GM18507 (cell line): ENCODE data around the gene PRDX1.
A peak's percentile ranks its signal among the peaks of the same experiment; 100 is the strongest.
"Not testable (repeated sequence)": the region's sequence is repeated elsewhere in the genome, so short reads cannot be mapped to it uniquely, and the experiment has no call there.

ENCODE experiments used
- DNase-seq: peaks from one replicate; pipeline ENCODE4 v3.0.0; 2011; ENCODE audit warnings: low read depth; ENCODE audit not compliant: insufficient read length; ENCODE audit errors: extremely low spot score
- FAIRE-seq: peaks from 2 replicates; lab custom pipeline; 2011; peaks lifted over from hg19 to GRCh38; lab: Jason Lieb, UNC

PRDX1 gene

DNA sequence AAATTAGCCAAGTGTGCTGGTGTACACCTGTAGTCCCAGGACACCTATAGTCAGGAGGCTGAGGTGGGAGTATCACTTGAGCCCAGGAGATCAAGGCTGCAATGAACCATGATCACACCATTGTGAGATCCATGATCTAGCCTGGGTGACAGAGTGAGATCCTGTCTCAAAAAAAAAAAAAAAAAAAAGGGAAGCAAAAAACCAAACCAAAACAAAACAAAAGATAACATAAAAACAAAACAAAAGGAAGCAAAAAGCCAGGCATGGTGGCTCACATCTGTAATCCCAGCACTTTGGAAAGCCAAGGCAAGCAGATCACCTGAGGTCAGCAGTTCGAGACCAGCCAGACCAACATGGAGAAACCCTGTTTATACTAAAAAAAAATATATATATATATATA, 19.5 kb upstream of the PRDX1 start:
- DNase-seq (no peak), FAIRE-seq (no peak)

GRCh38 chr1:45536886-45537285, 15.2 kb upstream of the PRDX1 start:
- FAIRE-seq (no peak), DNase-seq (no peak)

GRCh38 chr1:45535988-45536766, 14.5 kb upstream of the PRDX1 start:
- FAIRE-seq = no peak
- DNase-seq = no peak

- no peak for DNase-seq
- FAIRE-seq = no peak
Measured at GRCh38 chr1:45531873-45532272, 10.2 kb upstream of the PRDX1 start.

DNA sequence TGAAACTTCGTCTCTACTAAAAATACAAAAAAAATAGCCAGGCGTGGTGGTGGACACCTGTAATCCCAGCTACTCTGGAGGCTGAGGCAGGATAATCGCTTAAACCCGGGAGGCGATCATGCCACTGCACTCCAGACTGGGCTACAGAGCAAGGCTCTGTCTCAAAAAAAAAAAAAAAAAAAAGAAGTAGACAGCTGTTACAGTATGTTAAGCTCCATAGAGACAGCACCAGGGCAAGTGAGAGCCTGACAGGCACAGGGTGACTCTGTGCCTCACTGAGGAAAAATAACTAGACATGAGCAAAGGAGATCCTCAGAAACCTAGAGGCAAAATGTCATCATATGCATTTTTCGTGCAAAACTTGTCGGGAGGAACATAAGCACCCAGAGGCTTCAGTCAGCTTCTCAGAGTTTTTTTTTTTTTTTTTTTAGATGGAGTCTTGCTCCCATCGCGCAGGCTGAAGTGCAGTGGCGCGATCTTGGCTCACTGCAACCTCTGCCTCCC, 9.0 kb upstream of the PRDX1 start:
- FAIRE-seq = no peak
- no peak for DNase-seq

DNA sequence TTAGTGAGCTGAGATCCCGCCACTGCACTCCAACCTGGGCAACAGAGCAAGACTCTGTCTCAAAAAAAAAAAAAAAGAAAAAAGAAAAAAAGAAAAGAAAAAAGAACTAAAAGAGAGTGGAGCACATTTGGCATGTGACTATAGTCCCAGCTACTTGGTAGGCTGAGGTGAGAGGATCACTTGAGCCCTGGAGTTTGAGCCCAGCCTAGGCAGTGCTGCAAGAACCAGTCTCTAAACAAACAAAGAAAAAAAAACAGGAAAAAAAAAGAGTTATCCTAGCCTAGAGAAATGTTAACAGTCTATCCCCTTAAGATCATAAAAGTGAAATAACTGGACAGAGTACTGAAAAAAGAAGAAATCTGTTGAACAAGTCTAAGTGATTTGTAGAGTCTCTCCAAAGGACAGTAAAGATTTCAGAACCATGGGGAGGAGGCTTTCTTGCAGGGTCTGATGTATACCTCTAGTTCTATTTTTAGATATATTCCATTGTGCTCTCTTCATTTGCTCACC, 4.5 kb upstream of the PRDX1 start:
- no peak for FAIRE-seq
- DNase-seq = no peak

GRCh38 chr1:45523975-45524374, 2.3 kb upstream of the PRDX1 start:
- DNase-seq, FAIRE-seq: not testable (repeated sequence)

DNA sequence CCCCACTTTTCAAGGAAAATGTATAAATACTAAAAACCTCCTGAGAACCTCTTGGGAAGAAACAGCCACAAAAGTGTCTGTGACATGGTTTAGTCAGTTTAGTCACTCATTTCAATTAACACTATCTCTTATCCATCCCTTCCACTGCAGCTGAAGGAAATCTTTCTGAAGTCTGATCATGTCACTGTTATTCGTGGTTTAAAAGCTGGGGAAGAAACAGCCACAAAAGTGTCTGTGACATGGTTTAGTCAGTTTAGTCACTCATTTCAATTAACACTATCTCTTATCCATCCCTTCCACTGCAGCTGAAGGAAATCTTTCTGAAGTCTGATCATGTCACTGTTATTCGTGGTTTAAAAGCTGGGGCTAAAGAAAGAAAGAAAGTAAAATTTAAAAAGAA, 1.8 kb upstream of the PRDX1 start:
- peak; percentile 29 for FAIRE-seq
- DNase-seq = not testable (repeated sequence)

DNA sequence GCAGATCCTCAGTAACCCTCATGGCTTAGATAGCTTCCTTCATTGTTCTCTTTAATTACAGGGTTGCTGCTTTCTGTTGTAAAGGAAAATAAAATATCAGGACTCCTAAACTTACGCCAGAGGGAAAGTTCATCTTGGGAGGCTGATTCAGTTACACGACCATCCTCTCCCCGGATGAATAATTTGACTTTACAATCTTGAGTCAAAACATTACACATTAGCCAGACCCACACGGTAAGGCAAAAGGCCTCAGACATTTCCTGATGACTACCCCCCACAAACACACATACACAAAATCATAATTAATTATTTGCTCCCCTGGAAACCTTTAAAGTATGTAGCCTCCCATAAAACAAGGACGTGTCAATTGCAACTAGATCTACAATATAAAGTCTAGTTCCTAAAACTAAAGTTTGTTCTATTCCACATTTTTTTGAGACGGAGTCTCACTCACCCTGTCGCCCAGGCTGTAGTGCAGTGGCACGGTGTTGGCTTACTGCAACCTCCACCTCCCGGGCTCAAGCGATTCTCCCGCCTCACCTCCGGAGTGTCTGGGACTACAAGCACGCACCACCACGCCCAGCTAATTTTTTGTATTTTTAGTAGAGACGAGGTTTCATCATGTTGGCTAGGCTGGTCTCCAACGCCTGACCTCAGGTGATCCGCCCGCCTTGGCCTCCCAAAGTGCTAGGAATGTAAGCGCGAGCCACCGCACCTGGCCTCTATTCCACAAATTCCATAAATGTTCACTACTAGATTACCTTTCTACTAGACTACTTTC, 830 bp upstream of the PRDX1 start:
- FAIRE-seq (no peak), DNase-seq (no peak)

DNA sequence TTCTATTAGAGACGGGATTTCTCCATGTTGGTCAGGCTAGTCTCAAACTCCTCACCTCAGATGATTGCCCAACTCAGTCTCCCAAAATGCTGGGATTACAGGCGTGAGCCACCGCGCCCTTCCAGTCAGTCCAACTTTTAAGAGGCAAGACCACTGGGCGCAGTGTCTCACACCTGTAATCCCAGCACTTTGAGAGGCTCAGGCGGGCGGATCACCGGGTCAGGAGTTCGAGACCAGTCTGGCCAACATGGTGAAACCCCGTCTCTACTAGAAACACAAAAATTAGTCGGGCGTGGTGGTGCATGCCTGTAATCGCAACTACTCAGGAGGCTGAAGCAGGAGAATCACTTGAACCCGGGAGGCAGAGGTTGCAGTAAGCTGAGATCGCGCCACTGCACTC, 1.9 kb downstream of the PRDX1 start:
- not testable (repeated sequence) for FAIRE-seq, DNase-seq

- DNase-seq = no peak
Measured at GRCh38 chr1:45518910-45519309, 2.8 kb downstream of the PRDX1 start.

DNA sequence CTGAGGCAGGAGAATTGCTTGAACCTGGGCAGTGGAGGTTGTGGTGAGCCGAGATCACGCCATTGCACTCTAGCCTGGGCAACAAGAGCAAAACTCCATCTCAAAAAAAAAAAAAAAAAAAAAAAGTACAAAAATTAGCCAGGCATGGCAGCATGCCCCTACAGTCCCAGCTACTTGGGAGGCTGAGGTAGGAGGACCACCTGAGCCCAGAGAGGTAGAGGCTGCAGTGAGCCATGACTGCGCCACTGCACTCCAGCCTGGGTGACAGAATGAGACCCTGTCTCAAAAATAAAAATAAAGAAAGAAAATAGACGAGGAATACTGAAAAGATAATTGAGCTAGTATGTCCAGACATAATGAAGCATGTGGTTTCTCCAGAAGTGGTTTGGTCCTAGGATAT, 3.3 kb downstream of the PRDX1 start:
- FAIRE-seq, DNase-seq: not testable (repeated sequence)

More at GRCh38 chr1:45518910-45519309, 2.8 kb downstream of the PRDX1 start:
- FAIRE-seq = peak; percentile 31

DNA sequence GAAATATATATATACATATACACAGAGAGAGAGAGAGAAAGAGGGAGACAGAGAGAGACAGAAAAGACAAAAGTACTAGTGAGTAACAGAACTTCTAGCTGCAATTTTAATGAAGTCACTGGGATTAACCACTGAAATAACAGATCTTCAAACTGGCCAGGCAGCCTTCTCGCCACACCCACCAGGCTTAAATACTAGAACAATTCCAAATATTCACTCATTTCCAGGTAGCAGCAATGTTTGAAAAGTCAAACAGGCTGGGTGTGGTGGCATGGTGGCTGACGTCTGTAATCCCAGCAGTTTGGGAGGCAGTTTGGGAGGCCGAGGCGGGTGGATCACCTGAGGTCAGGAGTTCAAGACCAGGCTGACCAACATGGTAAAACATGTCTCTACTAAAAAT, 5.2 kb downstream of the PRDX1 start:
- no peak for FAIRE-seq

GRCh38 chr1:45516036-45516435, 5.6 kb downstream of the PRDX1 start:
- FAIRE-seq = no peak
- DNase-seq = no peak

More for the DNA sequence above, 5.2 kb downstream of the PRDX1 start:
- DNase-seq = no peak

- FAIRE-seq, DNase-seq: not testable (repeated sequence)
Measured at GRCh38 chr1:45513532-45514260, 8.0 kb downstream of the PRDX1 start.

DNA sequence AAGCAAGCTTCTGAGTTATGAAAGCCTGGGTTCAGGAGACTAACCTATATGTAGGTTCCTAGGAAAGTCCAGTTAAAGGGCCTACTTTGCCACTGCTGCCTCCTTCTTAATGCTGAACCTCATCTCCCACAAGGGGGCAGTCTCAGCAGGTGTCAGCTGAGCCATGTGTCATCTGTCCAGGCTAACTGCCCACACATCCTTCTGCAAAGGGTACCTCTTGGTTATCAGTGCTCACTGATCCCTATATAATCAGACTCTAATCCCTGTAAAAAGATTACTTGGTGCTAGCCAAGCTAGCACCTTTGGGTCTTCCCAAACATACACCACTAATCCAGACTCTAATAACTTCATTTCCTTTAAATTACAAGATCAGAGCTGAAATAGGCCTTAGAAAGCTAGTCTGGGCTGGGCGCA, 9.0 kb downstream of the PRDX1 start:
- DNase-seq (no peak), FAIRE-seq (peak; percentile 70)

- DNase-seq (no peak), FAIRE-seq (no peak)
Measured at GRCh38 chr1:45510972-45511527, 10.6 kb downstream of the PRDX1 start.

DNA sequence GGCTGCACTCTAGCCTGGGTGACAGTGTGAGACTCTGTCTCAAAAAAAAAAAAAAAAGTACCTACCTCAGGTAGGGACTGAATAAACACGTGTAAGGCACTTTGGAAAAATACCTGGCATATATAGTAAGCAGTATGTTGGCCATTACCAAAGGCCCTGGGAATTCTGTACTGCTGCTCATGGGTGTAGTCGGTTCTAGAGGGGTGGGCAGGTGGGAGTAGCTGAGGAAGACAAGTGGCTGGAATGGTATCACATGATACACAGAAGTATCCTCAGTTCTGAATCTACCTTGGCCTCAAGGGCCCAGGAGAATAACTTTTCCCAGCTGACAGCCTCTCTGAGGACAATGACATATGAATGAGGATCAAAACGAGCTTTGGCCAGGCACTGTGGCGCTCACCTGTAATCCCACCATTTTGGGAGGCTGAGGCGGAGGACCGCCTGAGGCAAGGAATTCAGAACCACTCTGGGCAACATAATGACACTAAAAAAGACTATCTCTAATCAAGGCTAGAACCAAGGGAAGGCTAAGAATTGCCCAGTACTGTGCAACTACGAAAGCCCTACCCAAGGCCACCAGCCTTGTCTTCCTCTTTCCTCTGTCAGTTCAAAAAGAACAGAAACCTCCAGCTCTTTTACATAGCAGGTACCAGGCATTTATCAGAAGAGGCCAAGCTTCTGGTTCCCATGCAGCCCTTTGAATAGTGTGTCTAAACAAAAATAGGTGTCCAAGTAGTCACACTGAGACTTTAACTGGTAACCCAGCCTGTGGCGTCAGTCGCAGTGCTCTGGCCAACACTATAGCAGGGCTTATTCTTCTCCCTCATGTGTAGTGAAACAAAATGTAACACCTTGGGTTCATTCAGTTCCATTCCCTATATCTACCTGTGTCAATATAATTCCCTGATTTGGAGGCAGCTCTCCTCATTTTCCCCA, 11.4 kb downstream of the PRDX1 start:
- DNase-seq = no peak
- FAIRE-seq = no peak
